DMS53 treated with DMSO at 0.1 percent for 48 hours (cell line): ENCODE data around the gene MMD2.

ENCODE experiments used
- DNase-seq: peaks from one replicate; lab custom pipeline; 2025; ENCODE audit not compliant: unreplicated experiment; lab: John Stamatoyannopoulos, UW

The MMD2 gene

GRCh38 chr7:4871930-4872675, 86.9 kb downstream of the MMD2 start:
- no peak for DNase-seq

DNA sequence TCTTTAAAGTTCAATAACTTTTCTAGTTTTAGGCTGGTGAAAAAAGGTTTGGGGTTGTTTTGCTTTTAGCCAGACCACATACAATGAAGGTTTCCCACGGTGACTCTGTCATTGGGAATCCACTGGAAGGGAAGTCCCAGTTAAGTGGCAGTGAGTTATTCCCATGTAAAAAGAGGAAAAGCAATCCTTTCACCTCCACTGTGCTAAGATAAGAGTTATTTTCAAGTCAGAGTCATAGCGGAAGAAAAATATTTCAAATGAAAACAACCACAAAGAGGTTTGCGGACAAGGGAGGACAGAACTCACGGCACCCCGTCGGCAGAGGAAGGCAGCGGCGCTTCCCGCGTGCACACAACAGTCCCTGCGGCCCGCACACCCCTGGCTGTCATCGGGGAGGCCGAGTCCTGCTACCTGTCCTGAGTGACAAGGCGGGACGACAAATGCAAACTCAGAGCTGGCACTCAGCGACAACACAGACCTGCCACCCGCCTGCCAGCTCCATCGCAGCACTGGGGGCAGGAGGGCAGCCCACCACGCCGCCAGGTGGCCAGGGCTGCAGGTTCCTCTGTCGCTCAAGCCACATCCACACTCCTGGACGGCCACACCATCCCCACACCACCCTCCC, 87.8 kb downstream of the MMD2 start:
- DNase-seq: no peak

GRCh38 chr7:4868493-4868892, 90.5 kb downstream of the MMD2 start:
- DNase-seq: no peak

- no peak for DNase-seq
Observed at GRCh38 chr7:4866528-4867496, 92.2 kb downstream of the MMD2 start.

DNA sequence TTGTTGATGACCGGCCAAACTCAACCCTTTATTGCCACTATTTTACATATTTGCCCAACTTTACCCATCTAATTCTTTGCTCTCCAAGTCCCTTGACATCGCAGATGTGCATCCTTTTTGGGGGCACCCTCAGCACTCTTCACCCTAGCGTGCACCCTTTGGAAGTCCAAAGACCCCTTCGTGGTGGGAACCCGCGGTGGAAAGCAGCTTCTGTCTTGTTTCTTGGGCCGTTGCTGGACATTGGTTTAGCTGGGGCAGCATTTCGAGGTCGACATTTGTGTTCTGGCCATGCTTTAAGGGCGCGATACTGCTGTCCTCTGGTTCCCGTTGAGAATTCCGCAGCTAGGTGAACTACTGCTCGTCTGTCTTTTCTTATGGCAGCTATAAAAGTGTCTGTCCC, 96.8 kb downstream of the MMD2 start:
- DNase-seq: no peak

DNA sequence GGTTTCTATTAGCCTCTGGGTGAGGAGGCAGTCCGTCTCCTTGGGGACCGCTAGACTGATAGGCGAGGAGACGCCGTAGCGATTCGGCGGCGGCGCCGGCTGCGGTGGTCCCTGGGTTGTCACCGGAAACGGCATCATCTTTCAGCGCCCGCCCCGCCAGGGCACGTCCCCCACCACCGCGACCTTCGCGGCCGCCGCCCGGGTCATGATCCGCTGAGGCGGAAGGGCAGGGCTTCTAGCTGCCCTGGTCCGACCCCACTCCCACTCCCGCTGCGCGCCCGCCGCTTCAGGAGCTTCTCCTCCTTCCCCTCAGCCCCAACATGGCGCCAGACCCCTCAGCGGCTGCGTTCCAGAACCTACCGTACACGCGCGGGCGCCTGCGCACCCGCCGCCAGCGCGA, 97.3 kb downstream of the MMD2 start, which contains the start of gene PAPOLB:
TSS of gene PAPOLB (minus strand) at position 358 of the 400 bp plus-strand sequence. CDS start at position 138, 220 bp downstream.
- DNase-seq: no peak

- DNase-seq: no peak
Observed at GRCh38 chr7:4861227-4861626, 97.8 kb downstream of the MMD2 start.

DNA sequence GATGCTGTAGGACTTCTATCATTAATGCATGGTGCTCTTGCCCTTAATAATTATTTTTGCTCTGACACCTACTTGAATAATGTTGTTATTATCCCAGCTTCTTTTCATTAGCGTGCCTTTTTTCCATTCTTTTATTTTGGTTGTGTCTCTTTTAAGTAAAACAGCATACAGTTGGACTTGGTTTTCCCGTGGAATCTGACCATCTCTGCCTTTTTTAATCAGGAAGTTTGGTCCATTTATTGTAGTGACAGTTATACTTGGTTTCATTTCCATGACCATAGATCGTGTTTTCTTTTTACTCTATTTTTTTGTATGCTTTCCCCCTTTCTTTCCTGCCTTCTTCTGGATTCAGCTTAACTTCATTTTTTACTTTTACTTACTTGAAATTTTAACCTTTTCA, 101.8 kb downstream of the MMD2 start:
- no peak for DNase-seq

DNA sequence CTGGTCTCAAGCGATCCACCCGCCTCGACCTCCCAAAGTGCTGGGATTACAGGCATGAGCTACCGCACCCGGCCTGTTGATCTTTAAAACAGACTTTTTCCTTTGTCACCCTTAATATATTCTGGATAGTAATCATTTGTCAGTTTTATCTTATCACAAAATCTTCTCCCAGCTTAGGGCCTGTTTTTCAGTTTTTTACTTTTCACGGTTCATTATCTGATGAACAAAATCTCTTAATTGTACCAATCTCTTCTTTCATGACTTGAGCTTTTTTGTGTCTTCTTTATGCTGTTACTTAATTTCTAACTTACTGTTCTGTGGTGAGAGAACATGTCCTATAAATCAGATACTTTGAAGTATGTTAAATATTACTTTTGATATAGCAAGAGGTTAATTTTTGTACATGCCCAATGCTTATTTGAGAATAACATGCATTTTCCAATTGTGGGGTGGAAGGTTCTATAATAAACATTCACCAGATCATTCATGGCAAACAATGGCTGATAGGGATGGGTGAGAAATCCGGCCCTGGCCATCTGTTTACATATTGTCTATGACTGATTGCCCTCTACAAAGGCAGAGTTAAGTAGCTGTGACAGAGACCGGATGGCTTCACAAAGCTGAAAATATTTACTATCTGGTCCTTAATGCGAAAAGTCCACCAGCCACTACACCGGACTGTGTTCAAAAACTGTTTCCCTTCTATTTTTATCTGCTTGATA, 102.5 kb downstream of the MMD2 start:
- peak; percentile 91 for DNase-seq
